ENCODE data around the gene LASP1. TPM values are rescaled to one million over a fixed set of nuclear protein-coding genes. Genes with fewer than 3 reads are reported as not detected.

LASP1 gene
- total RNA-seq, 2 donors from 2014 or later: 141 to 185 TPM

DNA sequence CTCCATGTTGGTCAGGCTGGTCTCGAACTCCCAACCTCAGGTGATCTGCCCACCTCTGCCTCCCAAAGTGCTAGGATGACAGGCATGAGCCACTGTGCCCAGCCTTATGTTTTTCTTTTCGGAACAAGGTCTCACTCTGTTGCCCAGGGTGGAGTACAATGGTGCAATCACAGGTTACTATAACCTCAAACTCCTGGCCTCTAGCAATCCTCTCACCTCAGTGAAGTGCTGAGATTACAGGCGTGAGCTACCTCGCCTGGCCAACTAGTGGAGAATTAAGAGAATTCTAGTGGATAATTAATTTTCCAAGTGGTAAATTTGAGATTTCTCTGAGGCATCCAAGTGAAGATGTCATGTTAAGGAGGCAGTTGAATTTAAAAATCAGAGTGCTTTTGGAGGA is 100.3 kb downstream of the LASP1 start:
- ATAC-seq (no peak), DNase-seq (ENCODE audit: low spot score in 2 of 2) (no peak)
- Mint-ChIP-seq H3K36me3 (peaks cover 0 to 4% of the 10 kb centered on the region in 2 donors), H3K9me3 (no peaks in the 10 kb centered on the region), H3K27ac (no peak overlapping the region)

DNA sequence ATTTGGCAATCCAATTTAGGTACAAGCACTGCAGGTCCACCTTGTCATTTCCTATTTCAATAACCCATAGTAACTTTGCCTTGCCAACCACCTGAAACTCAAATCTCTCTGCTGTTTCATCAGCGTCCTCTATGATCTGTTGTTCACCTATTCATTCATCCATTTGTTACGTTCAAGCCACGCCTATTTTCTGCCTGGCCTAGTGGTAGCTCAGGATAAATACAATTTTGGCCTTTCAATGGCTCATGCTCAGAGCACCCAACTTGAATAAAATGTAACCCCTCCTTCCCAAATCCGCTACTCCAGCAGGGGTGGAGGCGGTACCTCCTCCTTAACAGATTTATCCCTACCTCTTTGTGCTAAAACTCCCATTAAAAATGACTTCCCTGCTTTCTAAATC is 100.9 kb downstream of the LASP1 start:
- ATAC-seq: no peak
- H3K27ac Mint-ChIP-seq: no peak overlapping the region
- DNase-seq (ENCODE audit: low spot score in 2 of 2): no peak
- peaks cover 0 to 4% of the 10 kb centered on the region in 2 donors for H3K36me3 Mint-ChIP-seq
- H3K9me3 Mint-ChIP-seq: no peaks in the 10 kb centered on the region

Other genes with a start within 250 kb of the LASP1 start
- gene EPOP, start 195.1 kb upstream of the LASP1 start, total RNA-seq: 10 to 100 TPM; 27.5 to 31.3 TPM
- gene MLLT6, start 164.8 kb upstream of the LASP1 start, total RNA-seq: 100 to 1,000 TPM; 204 to 288 TPM
- gene CISD3, start 139.7 kb upstream of the LASP1 start, total RNA-seq: 10 to 100 TPM; 32.7 to 40.7 TPM
- gene PCGF2, start 121.7 kb upstream of the LASP1 start, total RNA-seq: 1 to 10 TPM; 3.1 to 6.9 TPM
- gene PSMB3, start 117.3 kb upstream of the LASP1 start, total RNA-seq: 100 to 1,000 TPM; 339 to 405 TPM
- 10 to 100 TPM; 38.4 to 45.5 TPM for gene PIP4K2B, start 70.5 kb upstream of the LASP1 start, total RNA-seq
- 10 to 100 TPM; 19.2 to 41.9 TPM for gene CWC25, start 44.7 kb upstream of the LASP1 start, total RNA-seq
- gene RPL23, start 16.3 kb upstream of the LASP1 start, total RNA-seq: 1,000 to 10,000 TPM; 1,602 to 2,658 TPM
- under 1 TPM in 1 of 2 donors, not detected in 1; 0.18 TPM for gene FBXO47, start 97.3 kb downstream of the LASP1 start, total RNA-seq

Measured in activated naive CD4-positive, alpha-beta T cell treated with anti-CD3 and anti-CD28 coated beads, Interleukin-2, amount 50 U/mL, for 72 hours (primary cell).